ENCODE results near the gene AOPEP.

Gene AOPEP

GRCh38 chr9:94881940-94882339 is 155.4 kb downstream of the AOPEP start:
- no peak for TF ChIP-seq CTCF (IDR thresholded peaks at IDR 0.05; ENCODE audit: low read depth, low read length)
- H3K4me3 ChIP-seq (ENCODE audit: low read depth, low read length), result no peak overlapping the region

GRCh38 chr9:94882966-94883641 is 156.6 kb downstream of the AOPEP start:
- no peak overlapping the region for H3K4me3 ChIP-seq (ENCODE audit: low read depth, low read length)

GRCh38 chr9:94885854-94886447 is 159.5 kb downstream of the AOPEP start:
- no peak overlapping the region for H3K4me3 ChIP-seq (ENCODE audit: low read depth, low read length)
- TF ChIP-seq CTCF (IDR thresholded peaks at IDR 0.05; ENCODE audit: low read depth, low read length), result no peak

More at GRCh38 chr9:94882966-94883641, 156.6 kb downstream of the AOPEP start:
- no peak for TF ChIP-seq CTCF (IDR thresholded peaks at IDR 0.05; ENCODE audit: low read depth, low read length)

GRCh38 chr9:94887721-94888120 is 161.2 kb downstream of the AOPEP start:
- H3K4me3 ChIP-seq (ENCODE audit: low read depth, low read length), result no peak overlapping the region
- TF ChIP-seq CTCF (IDR thresholded peaks at IDR 0.05; ENCODE audit: low read depth, low read length), result no peak

GRCh38 chr9:94888775-94889174 is 162.3 kb downstream of the AOPEP start:
- no peak for TF ChIP-seq CTCF (IDR thresholded peaks at IDR 0.05; ENCODE audit: low read depth, low read length)
- no peak overlapping the region for H3K4me3 ChIP-seq (ENCODE audit: low read depth, low read length)

GRCh38 chr9:94889628-94890027 is 163.1 kb downstream of the AOPEP start:
- no peak for TF ChIP-seq CTCF (IDR thresholded peaks at IDR 0.05; ENCODE audit: low read depth, low read length)
- H3K4me3 ChIP-seq (ENCODE audit: low read depth, low read length), result no peak overlapping the region

- TF ChIP-seq CTCF (IDR thresholded peaks at IDR 0.05; ENCODE audit: low read depth, low read length), result no peak
- no peak overlapping the region for H3K4me3 ChIP-seq (ENCODE audit: low read depth, low read length)
Observed at GRCh38 chr9:94891183-94891582, 164.7 kb downstream of the AOPEP start.

Measured in WI38 (cell line).